K562 (cell line): ENCODE data around the gene ZMIZ1. TPM values are rescaled to one million over a fixed set of nuclear protein-coding genes. Genes with fewer than 3 reads are reported as not detected.

Experiments
- CSDE1 ChIP-seq, 2 experiments: fragments of 450-650 bp; IDR thresholded peaks; 2 replicates each; pipeline ENCODE4 v1.6.1; 2016; ENCODE audit warnings: mild to moderate bottlenecking in 1 of 2
- FOXP1 ChIP-seq: sonication (generic); formaldehyde crosslinking; IDR thresholded peaks from 2 replicates; pipeline ENCODE4 v1.8.0; 2022; ENCODE audit warnings: mild to moderate bottlenecking, missing genetic modification reagents
- HNRNPH1 ChIP-seq: fragments of 200-400 bp; formaldehyde crosslinking; optimal IDR thresholded peaks from 2 replicates; pipeline ENCODE3; 2017; ENCODE audit warnings: low read depth, mild to moderate bottlenecking, low read length, moderate library complexity
- MCM5 ChIP-seq: fragments of 450-650 bp; IDR thresholded peaks from 2 replicates; pipeline ENCODE4 v1.6.1; 2016; ENCODE audit warnings: low read depth
- NELFE ChIP-seq: IDR thresholded peaks from 2 replicates; pipeline ENCODE4 v1.6.1; 2011; ENCODE audit warnings: mild to moderate bottlenecking; ENCODE audit not compliant: insufficient read depth, insufficient read length
- PRPF4 ChIP-seq: fragments of 200-400 bp; formaldehyde crosslinking; IDR thresholded peaks from one replicate; pipeline ENCODE4 v1.6.1; 2017; ENCODE audit warnings: low read length, low read depth, mild to moderate bottlenecking; ENCODE audit not compliant: insufficient read depth, poor library complexity, severe bottlenecking
- RFX1 ChIP-seq: fragments of 450-650 bp; IDR thresholded peaks from 2 replicates; pipeline ENCODE4 v1.6.1; 2016; ENCODE audit warnings: mild to moderate bottlenecking, moderate library complexity
- TAF9B ChIP-seq: fragments of 450-650 bp; IDR thresholded peaks from 2 replicates; pipeline ENCODE4 v1.6.1; 2018; ENCODE audit warnings: mild to moderate bottlenecking; ENCODE audit not compliant: partially characterized antibody
- TARDBP ChIP-seq: fragments of 450-650 bp; IDR thresholded peaks from 2 replicates; pipeline ENCODE4 v1.6.1; 2016
- U2AF1 ChIP-seq: fragments of 200-400 bp; formaldehyde crosslinking; optimal IDR thresholded peaks from 2 replicates; pipeline ENCODE3; 2017; ENCODE audit warnings: mild to moderate bottlenecking, low read depth, low read length, moderate library complexity
- YY1 ChIP-seq, 3 experiments: IDR thresholded peaks; 2 replicates each; pipeline ENCODE4 v1.6.1; 2011; ENCODE audit warnings: low read length in 2 of 3, mild to moderate bottlenecking in 2 of 3, moderate library complexity in 2 of 3, borderline replicate concordance in 1 of 3, control low read depth in 1 of 3, low read depth in 1 of 3; ENCODE audit not compliant: insufficient read depth in 3 of 3, insufficient replicate concordance in 2 of 3, control insufficient read depth in 1 of 3, insufficient read length in 1 of 3; ENCODE audit errors: extremely low read depth in 1 of 3
- ZNF324 ChIP-seq: fragments of 250-450 bp; sonication (Bioruptor Pico); IDR thresholded peaks from 2 replicates; pipeline ENCODE4 v1.4.0; 2020; ENCODE audit warnings: mild to moderate bottlenecking
- ZNF354B ChIP-seq: fragments of 250-450 bp; sonication (Bioruptor Pico); IDR thresholded peaks from 2 replicates; pipeline ENCODE4 v1.4.0; 2020
- polyA plus RNA-seq, 8 experiments: library from polyadenylated mRNA; depleted of rRNA in 4 of 8; stranded (reverse) in 5 of 8; unstranded in 3 of 8; fragments of >200 nt; fragmentation: Nextera tagmentation in 2 of 8; fragmentation: Illumina TruSeq in 1 of 8; extraction: Ambion mirVana in 2 of 8; extraction: Trizol in 1 of 8; gene quantifications; 2 replicates each; pipeline versions ENCODE4 v1.2.1 to v1.2.3, GENCODE V29; 2011 to 2014; ENCODE audit warnings: inconsistent platforms in 1 of 8, missing spikeins in 1 of 8
- total RNA-seq, 7 experiments: library from RNA; depleted of rRNA in 6 of 7; stranded (reverse); fragments of >200 nt in 6 of 7; fragmentation: Illumina TruSeq in 2 of 7; extraction: Trizol in 2 of 7; gene quantifications; 2 replicates each; pipeline versions ENCODE4 v1.2.1 to v1.2.3, GENCODE V29; 2011 to 2021; ENCODE audit warnings: low replicate concordance in 1 of 7
- TF ChIP-seq, protein P1 (sequence below): fragments of 450-650 bp; formaldehyde crosslinking; conservative IDR thresholded peaks from 2 replicates; pipeline ENCODE4 v1.4.0; 2022; ENCODE audit warnings: mild to moderate bottlenecking, missing genetic modification characterization
- TF ChIP-seq, protein P2 (sequence below): fragments of 250-450 bp; sonication (Bioruptor Pico); IDR thresholded peaks from 2 replicates; pipeline ENCODE4 v1.4.0; 2020; ENCODE audit warnings: mild to moderate bottlenecking, moderate library complexity, borderline replicate concordance
- TF ChIP-seq, protein P3 (sequence below), 2 experiments: IDR thresholded peaks in 1 of 2; conservative IDR thresholded peaks in 1 of 2; 2 replicates each; pipeline ENCODE4 v1.6.1; 2016; ENCODE audit warnings: low read depth in 2 of 2, mild to moderate bottlenecking in 1 of 2, missing compliant biosample characterization in 1 of 2, missing genetic modification characterization in 1 of 2, moderate library complexity in 1 of 2
- TF ChIP-seq, protein P4 (sequence below): fragments of 250-450 bp; sonication (Bioruptor Pico); IDR thresholded peaks from 2 replicates; pipeline ENCODE4 v1.8.0; 2022; ENCODE audit warnings: moderate library complexity, mild to moderate bottlenecking, inconsistent platforms

ZMIZ1 gene
- total and polyA plus RNA-seq, 9 of the 15 experiments (the other 6 are each of a cell fraction or from before 2014, with no cell fraction given): 1.0 to 37.3 (median 4.3) TPM

DNA sequence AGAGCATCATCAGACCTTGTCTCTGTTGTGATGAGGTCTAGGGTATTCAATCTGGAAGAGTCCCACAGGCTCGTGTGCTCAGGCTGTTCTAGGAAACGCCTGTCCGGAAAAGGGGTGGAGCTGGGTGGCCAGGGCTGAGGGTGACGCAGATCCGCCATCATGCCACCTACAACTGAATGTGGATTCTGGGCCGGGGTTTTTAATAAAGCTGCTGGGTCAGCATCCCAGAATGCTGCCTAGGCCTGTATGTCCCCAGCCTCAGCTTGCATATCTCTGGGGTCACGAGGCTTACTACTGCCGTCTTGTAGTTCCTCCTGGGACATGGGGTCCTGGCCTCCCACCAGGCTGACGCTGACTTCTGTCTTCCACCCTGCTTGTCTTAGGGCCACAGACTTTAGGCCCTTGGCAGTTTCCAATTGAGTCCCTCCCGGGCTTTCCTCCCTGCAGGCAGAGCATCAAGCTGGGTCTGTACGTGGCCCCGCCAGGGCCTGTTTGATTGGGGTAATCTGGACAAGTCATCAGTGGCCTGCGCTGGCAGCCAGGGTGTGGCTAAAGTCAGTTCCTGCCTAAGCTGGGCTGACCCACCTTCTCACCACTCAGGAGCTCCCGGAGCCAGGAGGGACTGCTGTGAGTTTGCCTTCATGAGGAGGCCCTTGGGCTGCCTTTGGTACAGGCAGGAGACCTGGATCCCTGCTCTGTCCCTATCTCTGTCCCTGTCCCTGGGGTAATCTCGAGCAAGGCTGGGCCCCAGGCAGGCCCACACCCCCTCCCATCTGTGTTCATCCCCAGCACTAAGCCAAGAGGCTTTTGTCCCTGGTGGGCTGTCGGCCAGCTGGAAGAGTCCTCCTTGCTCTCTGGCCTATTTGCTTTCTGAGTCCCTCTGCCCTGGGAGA lies 79.9 kb downstream of the ZMIZ1 start (continued):
- TF ChIP-seq, protein P1, sequence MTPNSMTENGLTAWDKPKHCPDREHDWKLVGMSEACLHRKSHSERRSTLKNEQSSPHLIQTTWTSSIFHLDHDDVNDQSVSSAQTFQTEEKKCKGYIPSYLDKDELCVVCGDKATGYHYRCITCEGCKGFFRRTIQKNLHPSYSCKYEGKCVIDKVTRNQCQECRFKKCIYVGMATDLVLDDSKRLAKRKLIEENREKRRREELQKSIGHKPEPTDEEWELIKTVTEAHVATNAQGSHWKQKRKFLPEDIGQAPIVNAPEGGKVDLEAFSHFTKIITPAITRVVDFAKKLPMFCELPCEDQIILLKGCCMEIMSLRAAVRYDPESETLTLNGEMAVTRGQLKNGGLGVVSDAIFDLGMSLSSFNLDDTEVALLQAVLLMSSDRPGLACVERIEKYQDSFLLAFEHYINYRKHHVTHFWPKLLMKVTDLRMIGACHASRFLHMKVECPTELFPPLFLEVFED (CRISPR knock-in tag): 0 out of 2 replicates have a peak, but pooled peaks have one; percentile 21
- TF ChIP-seq CSDE1 (IDR thresholded peaks at IDR 0.05): no peak
- TF ChIP-seq RFX1: no peak
- no peak for TF ChIP-seq U2AF1
- TF ChIP-seq ZNF324 (CRISPR knock-in tag): no peak
- TF ChIP-seq, protein P2, sequence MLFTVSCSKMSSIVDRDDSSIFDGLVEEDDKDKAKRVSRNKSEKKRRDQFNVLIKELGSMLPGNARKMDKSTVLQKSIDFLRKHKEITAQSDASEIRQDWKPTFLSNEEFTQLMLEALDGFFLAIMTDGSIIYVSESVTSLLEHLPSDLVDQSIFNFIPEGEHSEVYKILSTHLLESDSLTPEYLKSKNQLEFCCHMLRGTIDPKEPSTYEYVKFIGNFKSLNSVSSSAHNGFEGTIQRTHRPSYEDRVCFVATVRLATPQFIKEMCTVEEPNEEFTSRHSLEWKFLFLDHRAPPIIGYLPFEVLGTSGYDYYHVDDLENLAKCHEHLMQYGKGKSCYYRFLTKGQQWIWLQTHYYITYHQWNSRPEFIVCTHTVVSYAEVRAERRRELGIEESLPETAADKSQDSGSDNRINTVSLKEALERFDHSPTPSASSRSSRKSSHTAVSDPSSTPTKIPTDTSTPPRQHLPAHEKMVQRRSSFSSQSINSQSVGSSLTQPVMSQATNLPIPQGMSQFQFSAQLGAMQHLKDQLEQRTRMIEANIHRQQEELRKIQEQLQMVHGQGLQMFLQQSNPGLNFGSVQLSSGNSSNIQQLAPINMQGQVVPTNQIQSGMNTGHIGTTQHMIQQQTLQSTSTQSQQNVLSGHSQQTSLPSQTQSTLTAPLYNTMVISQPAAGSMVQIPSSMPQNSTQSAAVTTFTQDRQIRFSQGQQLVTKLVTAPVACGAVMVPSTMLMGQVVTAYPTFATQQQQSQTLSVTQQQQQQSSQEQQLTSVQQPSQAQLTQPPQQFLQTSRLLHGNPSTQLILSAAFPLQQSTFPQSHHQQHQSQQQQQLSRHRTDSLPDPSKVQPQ (CRISPR knock-in tag): peak; percentile 57; the same call in 1 of the 2 replicates
- TF ChIP-seq, protein P3, sequence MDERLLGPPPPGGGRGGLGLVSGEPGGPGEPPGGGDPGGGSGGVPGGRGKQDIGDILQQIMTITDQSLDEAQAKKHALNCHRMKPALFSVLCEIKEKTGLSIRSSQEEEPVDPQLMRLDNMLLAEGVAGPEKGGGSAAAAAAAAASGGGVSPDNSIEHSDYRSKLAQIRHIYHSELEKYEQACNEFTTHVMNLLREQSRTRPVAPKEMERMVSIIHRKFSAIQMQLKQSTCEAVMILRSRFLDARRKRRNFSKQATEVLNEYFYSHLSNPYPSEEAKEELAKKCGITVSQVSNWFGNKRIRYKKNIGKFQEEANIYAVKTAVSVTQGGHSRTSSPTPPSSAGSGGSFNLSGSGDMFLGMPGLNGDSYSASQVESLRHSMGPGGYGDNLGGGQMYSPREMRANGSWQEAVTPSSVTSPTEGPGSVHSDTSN (CRISPR knock-in tag; IDR thresholded peaks at IDR 0.05; ENCODE audit: low read depth): no peak
- TF ChIP-seq, protein P3 (tag; conservative IDR thresholded peaks at IDR 0.05; ENCODE audit: low read depth): 0 out of 2 replicates have a peak, but pooled peaks have one; percentile 9
- no peak for TF ChIP-seq MCM5
- no peak; the same call in 1 of the 2 replicates for TF ChIP-seq FOXP1
- TF ChIP-seq, protein P4, sequence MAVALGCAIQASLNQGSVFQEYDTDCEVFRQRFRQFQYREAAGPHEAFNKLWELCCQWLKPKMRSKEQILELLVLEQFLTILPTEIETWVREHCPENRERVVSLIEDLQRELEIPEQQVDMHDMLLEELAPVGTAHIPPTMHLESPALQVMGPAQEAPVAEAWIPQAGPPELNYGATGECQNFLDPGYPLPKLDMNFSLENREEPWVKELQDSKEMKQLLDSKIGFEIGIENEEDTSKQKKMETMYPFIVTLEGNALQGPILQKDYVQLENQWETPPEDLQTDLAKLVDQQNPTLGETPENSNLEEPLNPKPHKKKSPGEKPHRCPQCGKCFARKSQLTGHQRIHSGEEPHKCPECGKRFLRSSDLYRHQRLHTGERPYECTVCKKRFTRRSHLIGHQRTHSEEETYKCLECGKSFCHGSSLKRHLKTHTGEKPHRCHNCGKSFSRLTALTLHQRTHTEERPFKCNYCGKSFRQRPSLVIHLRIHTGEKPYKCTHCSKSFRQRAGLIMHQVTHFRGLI (CRISPR knock-in tag): no peak; the same call in 1 of the 2 replicates
- TF ChIP-seq NELFE: no peak
- TF ChIP-seq HNRNPH1: no peak
- no peak for TF ChIP-seq ZNF354B (CRISPR knock-in tag)
- no peak for TF ChIP-seq TAF9B
- TF ChIP-seq PRPF4: no peak
- no peak; the same call in 1 of the 2 replicates for TF ChIP-seq TARDBP
- peak in 1 of 3 experiments; percentile 19 for TF ChIP-seq YY1 (IDR thresholded peaks at IDR 0.05; ENCODE audit: borderline replicate concordance in 1 of 3, control insufficient read depth in 1 of 3, extremely low read depth in 1 of 3, insufficient read depth in 3 of 3, insufficient read length in 1 of 3, insufficient replicate concordance in 2 of 3, low read depth in 1 of 3, low read length in 2 of 3)
